CD4-positive, alpha-beta T cell treated with Interleukin-6 for 4 hours (primary cell): ENCODE measurements around the gene PRKD1.
"Not testable (repeated sequence)": the region's sequence is repeated elsewhere in the genome, so short reads cannot be mapped to it uniquely, and the experiment has no call there.

Source experiments
- DNase-seq: peaks from one replicate; pipeline ENCODE4 v3.0.0-alpha.2; 2020; ENCODE audit warnings: mixed read lengths

Gene PRKD1

DNA sequence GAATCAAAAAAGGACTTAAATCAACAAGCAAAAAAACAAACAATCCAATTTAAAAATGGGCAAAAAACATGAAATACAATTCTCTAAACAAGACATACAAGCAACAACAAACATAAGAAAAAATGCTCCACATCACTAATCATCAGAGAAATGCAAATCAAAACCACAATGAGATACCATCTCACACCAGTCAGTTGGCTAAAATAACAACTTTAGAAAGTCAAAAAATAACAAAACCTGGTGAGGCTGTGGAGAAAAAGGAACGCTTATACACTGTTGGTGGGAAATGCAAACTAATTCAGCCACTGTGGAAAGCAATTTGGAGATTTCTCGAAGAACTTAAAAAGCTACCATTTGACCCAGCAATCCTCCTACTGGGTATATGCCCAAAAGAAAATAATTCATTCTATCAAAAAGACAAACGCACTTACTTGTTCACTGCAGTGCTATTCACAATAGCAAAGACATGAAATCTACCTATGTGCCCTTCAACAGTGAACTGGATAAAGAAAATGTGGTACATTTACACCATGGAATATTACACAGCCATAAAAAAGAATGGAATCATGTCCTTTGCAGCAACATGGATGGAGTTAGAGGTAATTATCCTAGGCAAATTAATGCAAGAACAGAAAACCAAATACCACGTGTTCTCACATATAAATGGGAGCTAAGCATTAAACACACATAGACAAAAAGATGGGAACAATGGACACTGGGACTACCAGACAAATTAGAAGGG, 26.9 kb downstream of the PRKD1 start:
- DNase-seq, result no peak

- no peak for DNase-seq
Measured at GRCh38 chr14:29898470-29898869, 29.2 kb downstream of the PRKD1 start.

DNA sequence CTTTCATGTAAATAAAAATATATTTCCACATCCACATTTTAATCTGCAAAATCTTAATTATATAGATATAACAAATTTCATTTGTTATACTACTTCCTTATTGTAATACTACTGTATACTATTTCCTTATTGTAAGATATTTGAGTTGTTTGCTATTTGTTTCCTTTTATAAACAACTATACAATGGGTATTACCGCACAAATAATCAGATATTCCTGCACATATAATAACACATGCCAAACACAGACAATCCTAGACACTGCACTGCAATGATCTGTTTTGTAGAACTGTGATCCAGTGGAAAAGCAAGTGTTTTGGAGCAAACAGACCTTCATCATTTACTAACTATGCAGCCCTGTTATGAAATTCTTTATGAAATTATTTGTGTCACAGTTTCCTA, 30.5 kb downstream of the PRKD1 start:
- DNase-seq, result no peak

- no peak for DNase-seq
Measured at GRCh38 chr14:29896354-29896821, 31.3 kb downstream of the PRKD1 start.

GRCh38 chr14:29895591-29896083, 32.0 kb downstream of the PRKD1 start:
- no peak for DNase-seq

DNA sequence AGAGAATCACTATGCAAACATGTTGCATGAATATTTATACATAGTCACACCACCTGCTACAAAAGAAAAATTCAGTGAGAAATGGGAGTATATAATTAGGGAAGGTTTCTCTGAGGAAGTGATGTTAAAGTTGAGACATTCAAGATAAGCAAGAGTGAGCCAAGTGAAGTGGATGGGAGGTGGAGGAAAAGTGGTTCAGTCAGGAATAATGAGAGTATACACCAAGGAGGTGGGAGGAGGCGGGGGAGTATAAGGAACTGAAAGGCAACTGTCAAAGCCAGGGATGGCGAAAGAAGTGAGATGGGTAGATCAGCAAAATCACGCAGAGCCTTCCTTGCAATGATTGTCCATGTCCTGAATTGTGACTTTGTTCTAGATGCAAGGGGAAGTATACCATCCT, 33.7 kb downstream of the PRKD1 start:
- DNase-seq, result no peak

- DNase-seq, result no peak
Measured at GRCh38 chr14:29892327-29892726, 35.3 kb downstream of the PRKD1 start.

DNA sequence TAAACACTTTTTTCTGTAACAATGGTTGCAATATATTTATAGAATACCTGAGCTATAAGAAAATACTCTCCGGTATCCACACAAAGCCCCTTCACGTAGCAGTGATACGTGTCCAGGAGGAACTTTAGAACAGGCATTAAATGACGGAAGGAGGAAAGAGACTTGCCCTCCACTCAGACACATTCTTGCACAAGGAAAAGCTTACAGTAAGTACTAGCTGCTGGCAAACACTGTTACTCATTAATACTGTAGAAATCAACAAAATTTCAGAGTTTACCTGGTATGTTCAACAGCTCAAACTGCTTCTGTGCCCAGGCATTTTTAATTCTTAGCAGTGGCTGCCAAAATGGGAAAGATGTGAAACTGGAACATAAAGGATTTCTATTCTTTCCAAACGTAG, 41.7 kb downstream of the PRKD1 start:
- no peak for DNase-seq

DNA sequence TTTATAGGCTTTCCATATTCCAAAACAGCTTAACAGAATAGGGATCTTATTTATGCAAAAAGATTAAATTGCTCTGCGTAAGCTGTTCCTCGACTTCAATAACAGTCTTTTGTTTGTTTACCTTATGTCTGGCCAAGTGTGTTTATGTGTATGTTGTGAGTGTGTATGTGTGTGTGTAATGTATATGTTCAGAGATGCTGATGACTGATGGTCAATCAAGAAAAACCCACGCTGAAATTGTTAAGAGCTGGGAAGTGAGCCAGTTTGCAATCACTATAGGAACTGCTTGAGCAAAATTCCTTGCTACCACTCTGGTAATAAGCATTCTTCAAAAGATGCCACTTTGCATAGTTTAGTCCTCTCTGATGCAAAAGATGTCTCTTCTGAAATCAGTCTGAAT, 59.6 kb downstream of the PRKD1 start:
- no peak for DNase-seq

- no peak for DNase-seq
Measured at GRCh38 chr14:29865299-29865698, 62.3 kb downstream of the PRKD1 start.

- no peak for DNase-seq
Measured at GRCh38 chr14:29861996-29862395, 65.7 kb downstream of the PRKD1 start.

GRCh38 chr14:29858299-29858698, 69.3 kb downstream of the PRKD1 start:
- no peak for DNase-seq

DNA sequence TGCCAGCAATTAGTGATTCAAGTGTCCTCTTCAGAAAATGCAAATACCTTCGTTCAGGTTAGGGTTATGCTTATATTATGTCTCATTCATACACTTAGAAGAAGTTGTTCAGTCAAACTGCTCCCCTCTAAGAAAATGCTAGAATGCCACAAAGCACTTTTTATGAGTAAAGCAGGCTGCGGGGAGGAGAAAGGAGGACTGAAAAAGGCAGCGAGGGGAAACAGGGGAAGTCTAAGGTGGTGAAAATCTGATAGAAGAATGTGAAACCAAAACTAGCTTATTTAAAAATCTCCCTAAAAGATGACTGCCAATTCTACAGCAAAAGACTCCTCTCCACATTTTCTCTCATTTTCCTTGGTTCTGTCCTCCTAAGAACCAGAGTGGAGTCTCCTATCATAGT, 70.1 kb downstream of the PRKD1 start:
- DNase-seq, result no peak

DNA sequence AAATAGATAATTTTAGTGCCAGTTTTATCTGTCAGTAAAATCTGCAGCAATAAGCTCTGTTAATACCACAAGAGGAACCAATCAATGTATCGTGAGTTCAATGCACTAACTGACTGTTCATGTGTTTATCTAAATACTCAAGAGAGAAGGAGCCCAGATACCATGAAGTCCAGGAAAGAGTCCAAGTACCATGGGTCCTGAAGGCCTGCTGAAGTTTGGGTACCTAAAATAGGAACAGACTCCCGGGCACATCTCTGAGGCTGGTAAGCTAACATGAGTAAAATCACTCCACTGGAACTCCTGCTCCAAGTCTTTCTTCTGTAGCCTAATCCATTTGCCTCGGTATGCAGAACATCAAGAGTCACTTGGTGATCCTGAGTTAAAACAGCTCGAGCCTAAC, 71.1 kb downstream of the PRKD1 start:
- no peak for DNase-seq

GRCh38 chr14:29853691-29854090, 74.0 kb downstream of the PRKD1 start:
- DNase-seq, result not testable (repeated sequence)

DNA sequence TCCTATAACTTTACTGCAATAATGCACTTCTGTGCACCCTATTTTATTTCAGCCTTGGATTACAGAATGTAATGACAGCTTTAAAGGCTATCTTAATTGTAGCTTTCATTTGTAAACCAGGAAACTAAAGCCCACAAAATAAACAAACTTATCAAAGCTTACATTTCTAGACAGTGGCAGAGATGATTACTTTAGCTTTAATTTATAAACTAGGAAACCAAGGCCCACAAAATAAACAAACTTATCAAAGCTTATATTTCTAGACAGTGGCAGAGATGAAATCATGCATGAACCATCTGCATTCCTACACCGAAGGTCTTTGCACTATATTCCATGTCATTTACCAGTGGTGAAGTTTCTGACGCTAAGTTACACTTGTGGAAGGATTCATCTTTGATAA, 74.4 kb downstream of the PRKD1 start:
- no peak for DNase-seq

- DNase-seq, result no peak
Measured at GRCh38 chr14:29851397-29851796, 76.2 kb downstream of the PRKD1 start.

DNA sequence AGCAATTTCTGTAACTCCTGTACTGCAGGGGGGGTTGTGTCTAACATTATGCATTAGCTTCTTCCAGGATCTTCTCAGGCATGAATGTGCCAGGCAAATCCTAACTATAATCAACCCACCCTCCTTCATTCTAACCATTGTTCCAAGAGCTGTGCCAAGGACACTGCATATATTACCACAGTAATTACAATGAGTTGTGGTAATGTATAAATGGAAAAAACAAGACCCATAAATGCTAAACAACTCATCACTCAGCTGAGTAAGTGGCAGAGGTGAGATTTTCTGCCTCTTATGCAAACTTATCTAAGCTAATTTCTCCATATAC, 80.6 kb downstream of the PRKD1 start:
- no peak for DNase-seq

- no peak for DNase-seq
Measured at GRCh38 chr14:29846339-29847055, 81.2 kb downstream of the PRKD1 start.

DNA sequence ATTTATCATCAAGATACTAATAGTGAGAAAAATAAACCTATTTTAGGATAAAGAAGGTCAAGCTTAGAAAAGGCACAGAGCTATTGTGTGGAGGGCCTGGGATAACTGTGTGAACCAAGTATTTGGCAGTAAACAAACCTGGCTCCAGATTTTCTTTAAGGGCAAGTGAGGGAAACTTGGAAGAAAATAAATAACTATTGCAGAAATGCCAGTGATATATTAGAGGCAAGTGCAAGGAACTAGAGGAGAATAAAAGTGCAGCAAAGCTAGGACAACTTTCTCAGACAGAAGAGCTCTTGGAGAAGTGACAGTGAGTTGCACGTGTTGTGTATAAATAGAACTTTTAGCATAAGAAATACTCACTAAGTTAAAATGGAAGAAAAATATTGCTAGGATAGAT, 83.7 kb downstream of the PRKD1 start:
- DNase-seq, result no peak

- DNase-seq, result no peak
Measured at GRCh38 chr14:29842228-29842627, 85.4 kb downstream of the PRKD1 start.

DNA sequence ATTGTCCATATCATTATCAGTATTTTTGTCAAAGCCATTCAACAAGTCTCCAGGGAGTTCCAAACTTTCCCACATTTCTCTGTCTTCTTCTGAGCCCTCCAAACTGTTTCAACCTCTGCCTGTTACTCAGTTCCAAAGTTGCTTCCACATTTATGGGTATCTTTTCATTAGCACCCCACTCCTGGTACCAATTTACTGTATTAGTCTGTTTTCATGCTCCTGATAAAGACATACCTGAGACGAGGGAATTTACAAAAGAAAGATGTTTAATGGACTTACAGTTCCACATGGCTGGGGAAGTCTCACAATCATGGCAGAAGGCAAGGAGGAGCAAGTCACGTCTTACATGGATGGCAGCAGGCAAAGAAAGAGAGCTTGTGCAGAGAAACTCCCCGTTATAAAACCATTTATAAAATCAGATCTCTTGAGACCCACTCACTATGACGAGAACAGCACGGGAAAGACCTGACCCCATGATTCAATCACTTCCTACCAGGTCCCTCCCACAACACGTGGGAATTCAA, 87.2 kb downstream of the PRKD1 start:
- not testable (repeated sequence) for DNase-seq

DNA sequence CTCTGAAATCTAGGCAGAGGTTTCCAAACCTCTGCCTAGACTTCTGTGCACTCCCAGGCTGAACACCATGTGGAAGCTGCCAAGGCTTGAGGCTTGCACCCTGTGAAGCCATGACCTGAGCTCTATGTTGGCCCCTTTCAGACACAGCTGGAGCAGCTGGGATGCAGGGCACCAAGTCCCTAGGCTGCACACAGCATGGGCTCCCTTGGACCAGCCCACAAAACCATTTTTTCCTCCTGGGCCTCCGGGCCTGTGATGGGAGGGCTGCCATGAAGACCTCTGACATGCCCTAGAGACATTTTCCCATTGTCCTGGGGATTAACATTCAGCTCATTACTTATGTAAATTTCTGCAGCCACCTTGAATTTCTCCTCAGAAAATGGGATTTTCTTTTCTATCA, 88.0 kb downstream of the PRKD1 start:
- DNase-seq, result not testable (repeated sequence)

GRCh38 chr14:29838752-29839151, 88.9 kb downstream of the PRKD1 start:
- no peak for DNase-seq
